ENCODE measurements around the gene SLC9A6.
A peak's percentile ranks its signal among the peaks of the same experiment; 100 is the strongest.
"Not testable (repeated sequence)": the region's sequence is repeated elsewhere in the genome, so short reads cannot be mapped to it uniquely, and the experiment has no call there.

SLC9A6 gene

GRCh38 chrX:136030303-136031191 lies 45.3 kb downstream of the SLC9A6 start:
- DNase-seq: peak; percentile 93

- DNase-seq: no peak
Observed at GRCh38 chrX:136031626-136032025, 46.4 kb downstream of the SLC9A6 start.

GRCh38 chrX:136032370-136032769 lies 47.1 kb downstream of the SLC9A6 start:
- no peak for DNase-seq

GRCh38 chrX:136034668-136035067 lies 49.4 kb downstream of the SLC9A6 start:
- peak; percentile 44 for DNase-seq

GRCh38 chrX:136035663-136036062 lies 50.4 kb downstream of the SLC9A6 start:
- DNase-seq: no peak

GRCh38 chrX:136039485-136039884 lies 54.2 kb downstream of the SLC9A6 start:
- no peak for DNase-seq

- peak; percentile 16 for DNase-seq
Observed at GRCh38 chrX:136039968-136040367, 54.7 kb downstream of the SLC9A6 start.

GRCh38 chrX:136041254-136041812 lies 56.1 kb downstream of the SLC9A6 start:
- no peak for DNase-seq

- DNase-seq: no peak
Observed at GRCh38 chrX:136045008-136045407, 59.8 kb downstream of the SLC9A6 start.

- no peak for DNase-seq
Observed at GRCh38 chrX:136046295-136047015, 61.2 kb downstream of the SLC9A6 start.

- peak; percentile 34 for DNase-seq
Observed at GRCh38 chrX:136047016-136047642, 61.9 kb downstream of the SLC9A6 start.

- peak; percentile 46 for DNase-seq
Observed at GRCh38 chrX:136047969-136048368, 62.7 kb downstream of the SLC9A6 start.

GRCh38 chrX:136048446-136048845 lies 63.2 kb downstream of the SLC9A6 start:
- no peak for DNase-seq

GRCh38 chrX:136049608-136050007 lies 64.4 kb downstream of the SLC9A6 start:
- no peak for DNase-seq

GRCh38 chrX:136050875-136051274 lies 65.6 kb downstream of the SLC9A6 start:
- DNase-seq: not testable (repeated sequence)

- DNase-seq: no peak
Observed at GRCh38 chrX:136051611-136052010, 66.4 kb downstream of the SLC9A6 start.

GRCh38 chrX:136055651-136056221 lies 70.5 kb downstream of the SLC9A6 start:
- peak; percentile 89 for DNase-seq

GRCh38 chrX:136057567-136057966 lies 72.3 kb downstream of the SLC9A6 start:
- no peak for DNase-seq

GRCh38 chrX:136059350-136059749 lies 74.1 kb downstream of the SLC9A6 start:
- DNase-seq: no peak

- no peak for DNase-seq
Observed at GRCh38 chrX:136061286-136061685, 76.1 kb downstream of the SLC9A6 start.

GRCh38 chrX:136061696-136062095 lies 76.5 kb downstream of the SLC9A6 start:
- DNase-seq: no peak

- peak; percentile 77 for DNase-seq
Observed at GRCh38 chrX:136063340-136064079, 78.3 kb downstream of the SLC9A6 start.
